ENCODE measurements around the gene TMIGD2.
"Not testable (repeated sequence)": the region's sequence is repeated elsewhere in the genome, so short reads cannot be mapped to it uniquely, and the experiment has no call there.

The TMIGD2 gene

GRCh38 chr19:4302243-4302640 lies at the start of gene TMIGD2:
Gene TMIGD2, minus strand, starts transcription at chr19:4302389. Its CDS starts 4 bp downstream, at chr19:4302385.
- TF ChIP-seq CTCF (IDR thresholded peaks at IDR 0.05; ENCODE audit: low read length) = no peak
- TF ChIP-seq EZH2 (IDR thresholded peaks at IDR 0.05; ENCODE audit: borderline replicate concordance, low read length) = no peak
- H3K27ac ChIP-seq (ENCODE audit: low read depth, low read length, poor library complexity, severe bottlenecking) = no peak within 1 kb of the TSS
- H3K9me3 ChIP-seq (ENCODE audit: low read length) = no peaks in the 10 kb centered on the region
- H3K4me1 ChIP-seq (ENCODE audit: insufficient read depth, low read length, severe bottlenecking) = peaks cover 16% of the 10 kb centered on the region
- no peaks in the 10 kb centered on the region for H4K20me1 ChIP-seq (ENCODE audit: insufficient read depth, low read length)
- no peak within 1 kb of the TSS for H3K4me2 ChIP-seq (ENCODE audit: low read length)
- H3K27me3 ChIP-seq (ENCODE audit: insufficient read depth, low read length) = no peaks in the 10 kb centered on the region
- no peak within 1 kb of the TSS for H3K9ac ChIP-seq (ENCODE audit: low read length)
- H3K9me2 ChIP-seq (ENCODE audit: low read depth, low read length) = no peaks in the 10 kb centered on the region
- H3K4me3 ChIP-seq (ENCODE audit: low read depth, low read length, poor library complexity, severe bottlenecking) = no peak within 1 kb of the TSS
- no peaks in the 10 kb centered on the region for H3K79me2 ChIP-seq (ENCODE audit: insufficient read depth, low read length)
- no peak within 1 kb of the TSS for H2AFZ ChIP-seq (ENCODE audit: low read length)
- no peaks in the 10 kb centered on the region for H3F3A ChIP-seq (ENCODE audit: insufficient read depth, low read length)
- no peaks in the 10 kb centered on the region for H3K36me3 ChIP-seq (ENCODE audit: insufficient read depth, low read length)

- no peak overlapping the region for H3K4me2 ChIP-seq (ENCODE audit: low read length)
- H4K20me1 ChIP-seq (ENCODE audit: insufficient read depth, low read length) = no peaks in the 10 kb centered on the region
- no peaks in the 10 kb centered on the region for H3K79me2 ChIP-seq (ENCODE audit: insufficient read depth, low read length)
- no peaks in the 10 kb centered on the region for H3K27me3 ChIP-seq (ENCODE audit: insufficient read depth, low read length)
- H2AFZ ChIP-seq (ENCODE audit: low read length) = no peak overlapping the region
- H3K27ac ChIP-seq (ENCODE audit: low read depth, low read length, poor library complexity, severe bottlenecking) = no peak overlapping the region
- no peak overlapping the region for H3K9ac ChIP-seq (ENCODE audit: low read length)
- no peaks in the 10 kb centered on the region for H3K4me1 ChIP-seq (ENCODE audit: insufficient read depth, low read length, severe bottlenecking)
- H3K4me3 ChIP-seq (ENCODE audit: low read depth, low read length, poor library complexity, severe bottlenecking) = no peak overlapping the region
- TF ChIP-seq EZH2 (IDR thresholded peaks at IDR 0.05; ENCODE audit: borderline replicate concordance, low read length) = no peak
- H3F3A ChIP-seq (ENCODE audit: insufficient read depth, low read length) = no peaks in the 10 kb centered on the region
- no peaks in the 10 kb centered on the region for H3K9me3 ChIP-seq (ENCODE audit: low read length)
- H3K9me2 ChIP-seq (ENCODE audit: low read depth, low read length) = no peaks in the 10 kb centered on the region
- H3K36me3 ChIP-seq (ENCODE audit: insufficient read depth, low read length) = peaks cover 15% of the 10 kb centered on the region
Measured at GRCh38 chr19:4350726-4351125, 48.5 kb upstream of the TMIGD2 start.

GRCh38 chr19:4350111-4350510 lies 47.9 kb upstream of the TMIGD2 start:
- Histone ChIP-seq H4K20me1 (ENCODE audit: insufficient read depth, low read length) (no peaks in the 10 kb centered on the region), H3K4me2 (ENCODE audit: low read length) (no peak overlapping the region), H3K27me3 (ENCODE audit: insufficient read depth, low read length) (no peaks in the 10 kb centered on the region), H3K9ac (ENCODE audit: low read length) (no peak overlapping the region), H3K4me1 (ENCODE audit: insufficient read depth, low read length, severe bottlenecking) (no peaks in the 10 kb centered on the region), H3K9me3 (ENCODE audit: low read length) (no peaks in the 10 kb centered on the region), H3F3A (ENCODE audit: insufficient read depth, low read length) (no peaks in the 10 kb centered on the region), H2AFZ (ENCODE audit: low read length) (no peak overlapping the region), H3K27ac (ENCODE audit: low read depth, low read length, poor library complexity, severe bottlenecking) (no peak overlapping the region), H3K9me2 (ENCODE audit: low read depth, low read length) (no peaks in the 10 kb centered on the region), H3K36me3 (ENCODE audit: insufficient read depth, low read length) (peaks cover 15% of the 10 kb centered on the region), H3K4me3 (ENCODE audit: low read depth, low read length, poor library complexity, severe bottlenecking) (no peak overlapping the region), H3K79me2 (ENCODE audit: insufficient read depth, low read length) (no peaks in the 10 kb centered on the region)
- TF ChIP-seq CTCF (IDR thresholded peaks at IDR 0.05; ENCODE audit: low read length) = no peak
- TF ChIP-seq EZH2 (IDR thresholded peaks at IDR 0.05; ENCODE audit: borderline replicate concordance, low read length) = no peak

- H2AFZ ChIP-seq (ENCODE audit: low read length); H3K4me2 ChIP-seq (ENCODE audit: low read length); H3K9ac ChIP-seq (ENCODE audit: low read length); H3K9me3 ChIP-seq (ENCODE audit: low read length); H4K20me1 ChIP-seq (ENCODE audit: insufficient read depth, low read length); H3F3A ChIP-seq (ENCODE audit: insufficient read depth, low read length); H3K4me1 ChIP-seq (ENCODE audit: insufficient read depth, low read length, severe bottlenecking); H3K27me3 ChIP-seq (ENCODE audit: insufficient read depth, low read length); H3K9me2 ChIP-seq (ENCODE audit: low read depth, low read length); H3K4me3 ChIP-seq (ENCODE audit: low read depth, low read length, poor library complexity, severe bottlenecking); H3K79me2 ChIP-seq (ENCODE audit: insufficient read depth, low read length); H3K27ac ChIP-seq (ENCODE audit: low read depth, low read length, poor library complexity, severe bottlenecking): not testable (repeated sequence)
- peaks cover 15% of the 10 kb centered on the region for H3K36me3 ChIP-seq (ENCODE audit: insufficient read depth, low read length)
Measured at GRCh38 chr19:4349225-4349624, 47.0 kb upstream of the TMIGD2 start.

Measured in OCI-LY1 (cell line).